ENCODE data around the gene CIITA.
"Not testable (repeated sequence)": the region's sequence is repeated elsewhere in the genome, so short reads cannot be mapped to it uniquely, and the experiment has no call there.

Gene CIITA

GRCh38 chr16:10926094-10926493 lies 49.1 kb downstream of the CIITA start:
- no peaks in the 10 kb centered on the region for H3K4me1 ChIP-seq (ENCODE audit: control insufficient read depth in 2 of 2, insufficient read depth in 2 of 2, low read length in 2 of 2)
- H3K27me3 ChIP-seq (ENCODE audit: control insufficient read depth in 2 of 2, insufficient read depth in 2 of 2, low read length in 2 of 2) = no peaks in the 10 kb centered on the region
- peaks cover 27 to 41% of the 10 kb centered on the region in 2 donors for H3K36me3 ChIP-seq (ENCODE audit: control insufficient read depth in 2 of 2, insufficient read depth in 2 of 2, low read length in 2 of 2)
- no peak overlapping the region for H3K4me3 ChIP-seq (ENCODE audit: low read length in 2 of 2)
- H3K27ac ChIP-seq (ENCODE audit: low read depth in 2 of 2, low read length in 2 of 2) = no peak overlapping the region
- no peaks in the 10 kb centered on the region for H3K9me3 ChIP-seq (ENCODE audit: control insufficient read depth in 2 of 2, low read length in 2 of 2)
- H3K9ac ChIP-seq (ENCODE audit: low read depth in 1 of 2, low read length in 2 of 2) = no peak overlapping the region

- Histone ChIP-seq H3K36me3 (ENCODE audit: control insufficient read depth in 2 of 2, insufficient read depth in 2 of 2, low read length in 2 of 2) (peaks cover 29 to 43% of the 10 kb centered on the region in 2 donors), H3K4me1 (ENCODE audit: control insufficient read depth in 2 of 2, insufficient read depth in 2 of 2, low read length in 2 of 2) (no peaks in the 10 kb centered on the region)
Measured at GRCh38 chr16:10926867-10927266, 49.9 kb downstream of the CIITA start.

GRCh38 chr16:10927497-10928112 lies 50.6 kb downstream of the CIITA start:
- Histone ChIP-seq H3K27ac (ENCODE audit: low read depth in 2 of 2, low read length in 2 of 2) (no peak overlapping the region), H3K9me3 (ENCODE audit: control insufficient read depth in 2 of 2, low read length in 2 of 2) (no peaks in the 10 kb centered on the region), H3K27me3 (ENCODE audit: control insufficient read depth in 2 of 2, insufficient read depth in 2 of 2, low read length in 2 of 2) (no peaks in the 10 kb centered on the region), H3K9ac (ENCODE audit: low read depth in 1 of 2, low read length in 2 of 2) (no peak overlapping the region), H3K4me1 (ENCODE audit: control insufficient read depth in 2 of 2, insufficient read depth in 2 of 2, low read length in 2 of 2) (no peaks in the 10 kb centered on the region), H3K36me3 (ENCODE audit: control insufficient read depth in 2 of 2, insufficient read depth in 2 of 2, low read length in 2 of 2) (peaks cover 29 to 46% of the 10 kb centered on the region in 2 donors), H3K4me3 (ENCODE audit: low read length in 2 of 2) (no peak overlapping the region)

More at GRCh38 chr16:10926867-10927266, 49.9 kb downstream of the CIITA start:
- H3K9me3 ChIP-seq (ENCODE audit: control insufficient read depth in 2 of 2, low read length in 2 of 2) = no peaks in the 10 kb centered on the region
- H3K4me3 ChIP-seq (ENCODE audit: low read length in 2 of 2) = no peak overlapping the region
- H3K27me3 ChIP-seq (ENCODE audit: control insufficient read depth in 2 of 2, insufficient read depth in 2 of 2, low read length in 2 of 2) = no peaks in the 10 kb centered on the region
- no peak overlapping the region for H3K9ac ChIP-seq (ENCODE audit: low read depth in 1 of 2, low read length in 2 of 2)
- H3K27ac ChIP-seq (ENCODE audit: low read depth in 2 of 2, low read length in 2 of 2) = no peak overlapping the region

- H3K9me3 ChIP-seq (ENCODE audit: control insufficient read depth in 2 of 2, low read length in 2 of 2); H3K27ac ChIP-seq (ENCODE audit: low read depth in 2 of 2, low read length in 2 of 2); H3K4me1 ChIP-seq (ENCODE audit: control insufficient read depth in 2 of 2, insufficient read depth in 2 of 2, low read length in 2 of 2); H3K4me3 ChIP-seq (ENCODE audit: low read length in 2 of 2); H3K27me3 ChIP-seq (ENCODE audit: control insufficient read depth in 2 of 2, insufficient read depth in 2 of 2, low read length in 2 of 2); H3K9ac ChIP-seq (ENCODE audit: low read depth in 1 of 2, low read length in 2 of 2): not testable (repeated sequence)
- H3K36me3 ChIP-seq (ENCODE audit: control insufficient read depth in 2 of 2, insufficient read depth in 2 of 2, low read length in 2 of 2) = peaks cover 33 to 54% of the 10 kb centered on the region in 2 donors
Measured at GRCh38 chr16:10929097-10929496, 52.1 kb downstream of the CIITA start.

- Histone ChIP-seq H3K4me3 (ENCODE audit: low read length in 2 of 2) (no peak overlapping the region), H3K9me3 (ENCODE audit: control insufficient read depth in 2 of 2, low read length in 2 of 2) (no peaks in the 10 kb centered on the region), H3K4me1 (ENCODE audit: control insufficient read depth in 2 of 2, insufficient read depth in 2 of 2, low read length in 2 of 2) (peaks cover 5 to 8% of the 10 kb centered on the region in 2 donors), H3K9ac (ENCODE audit: low read depth in 1 of 2, low read length in 2 of 2) (no peak overlapping the region), H3K27me3 (ENCODE audit: control insufficient read depth in 2 of 2, insufficient read depth in 2 of 2, low read length in 2 of 2) (no peaks in the 10 kb centered on the region), H3K36me3 (ENCODE audit: control insufficient read depth in 2 of 2, insufficient read depth in 2 of 2, low read length in 2 of 2) (peaks cover 30 to 49% of the 10 kb centered on the region in 2 donors), H3K27ac (ENCODE audit: low read depth in 2 of 2, low read length in 2 of 2) (no peak overlapping the region)
Measured at GRCh38 chr16:10929853-10930754, 53.1 kb downstream of the CIITA start.

GRCh38 chr16:10930755-10931093 lies 53.7 kb downstream of the CIITA start:
- Histone ChIP-seq H3K9ac (ENCODE audit: low read depth in 1 of 2, low read length in 2 of 2) (no peak overlapping the region), H3K4me1 (ENCODE audit: control insufficient read depth in 2 of 2, insufficient read depth in 2 of 2, low read length in 2 of 2) (peaks cover 5 to 12% of the 10 kb centered on the region in 2 donors), H3K4me3 (ENCODE audit: low read length in 2 of 2) (no peak overlapping the region), H3K27ac (ENCODE audit: low read depth in 2 of 2, low read length in 2 of 2) (no peak overlapping the region), H3K9me3 (ENCODE audit: control insufficient read depth in 2 of 2, low read length in 2 of 2) (no peaks in the 10 kb centered on the region), H3K36me3 (ENCODE audit: control insufficient read depth in 2 of 2, insufficient read depth in 2 of 2, low read length in 2 of 2) (peaks cover 25 to 43% of the 10 kb centered on the region in 2 donors), H3K27me3 (ENCODE audit: control insufficient read depth in 2 of 2, insufficient read depth in 2 of 2, low read length in 2 of 2) (no peaks in the 10 kb centered on the region)

- H3K9me3 ChIP-seq (ENCODE audit: control insufficient read depth in 2 of 2, low read length in 2 of 2) = no peaks in the 10 kb centered on the region
- peaks cover 22 to 39% of the 10 kb centered on the region in 2 donors for H3K36me3 ChIP-seq (ENCODE audit: control insufficient read depth in 2 of 2, insufficient read depth in 2 of 2, low read length in 2 of 2)
- no peak overlapping the region for H3K4me3 ChIP-seq (ENCODE audit: low read length in 2 of 2)
- H3K27ac ChIP-seq (ENCODE audit: low read depth in 2 of 2, low read length in 2 of 2) = no peak overlapping the region
- peaks cover 5 to 13% of the 10 kb centered on the region in 2 donors for H3K4me1 ChIP-seq (ENCODE audit: control insufficient read depth in 2 of 2, insufficient read depth in 2 of 2, low read length in 2 of 2)
- no peak overlapping the region for H3K9ac ChIP-seq (ENCODE audit: low read depth in 1 of 2, low read length in 2 of 2)
- H3K27me3 ChIP-seq (ENCODE audit: control insufficient read depth in 2 of 2, insufficient read depth in 2 of 2, low read length in 2 of 2) = no peaks in the 10 kb centered on the region
Measured at GRCh38 chr16:10931134-10931533, 54.1 kb downstream of the CIITA start.

- Histone ChIP-seq H3K27ac (ENCODE audit: low read depth in 2 of 2, low read length in 2 of 2) (no peak overlapping the region), H3K9me3 (ENCODE audit: control insufficient read depth in 2 of 2, low read length in 2 of 2) (no peaks in the 10 kb centered on the region), H3K4me1 (ENCODE audit: control insufficient read depth in 2 of 2, insufficient read depth in 2 of 2, low read length in 2 of 2) (peaks cover 12 to 17% of the 10 kb centered on the region in 2 donors), H3K36me3 (ENCODE audit: control insufficient read depth in 2 of 2, insufficient read depth in 2 of 2, low read length in 2 of 2) (peaks cover 17 to 32% of the 10 kb centered on the region in 2 donors), H3K4me3 (ENCODE audit: low read length in 2 of 2) (no peak overlapping the region), H3K9ac (ENCODE audit: low read depth in 1 of 2, low read length in 2 of 2) (no peak overlapping the region), H3K27me3 (ENCODE audit: control insufficient read depth in 2 of 2, insufficient read depth in 2 of 2, low read length in 2 of 2) (no peaks in the 10 kb centered on the region)
Measured at GRCh38 chr16:10931977-10932632, 55.1 kb downstream of the CIITA start.

- Histone ChIP-seq H3K4me3 (ENCODE audit: low read length in 2 of 2) (no peak overlapping the region), H3K9me3 (ENCODE audit: control insufficient read depth in 2 of 2, low read length in 2 of 2) (no peaks in the 10 kb centered on the region), H3K36me3 (ENCODE audit: control insufficient read depth in 2 of 2, insufficient read depth in 2 of 2, low read length in 2 of 2) (peaks cover 11 to 22% of the 10 kb centered on the region in 2 donors), H3K9ac (ENCODE audit: low read depth in 1 of 2, low read length in 2 of 2) (no peak overlapping the region), H3K27me3 (ENCODE audit: control insufficient read depth in 2 of 2, insufficient read depth in 2 of 2, low read length in 2 of 2) (no peaks in the 10 kb centered on the region), H3K27ac (ENCODE audit: low read depth in 2 of 2, low read length in 2 of 2) (no peak overlapping the region), H3K4me1 (ENCODE audit: control insufficient read depth in 2 of 2, insufficient read depth in 2 of 2, low read length in 2 of 2) (peaks cover 22 to 27% of the 10 kb centered on the region in 2 donors)
Measured at GRCh38 chr16:10932959-10933710, 56.1 kb downstream of the CIITA start.

Data from mucosa of rectum (tissue), 2 donors.